Stomach (tissue), 9 donors: ENCODE results near the gene OR9A2. TPM values are rescaled to one million over a fixed set of nuclear protein-coding genes. Genes with fewer than 3 reads are reported as not detected.
A peak's percentile ranks its signal among the peaks of the same experiment; 100 is the strongest.

Experiments
- DNase-seq, 2 donors: peaks; one replicate each; pipeline versions ENCODE4 v3.0.0 to v3.0.0-alpha.2; 2013 to 2019
- H3K27ac ChIP-seq, 5 donors: fragments of 200-600 bp in 4 of 5; sonication (generic) in 4 of 5; one replicate each; pipeline ENCODE4 v1.5.1; 2013 to 2019; ENCODE audit warnings: mild to moderate bottlenecking in 1 of 5, moderate library complexity in 1 of 5
- H3K27me3 ChIP-seq, 3 donors: fragments of 200-600 bp; sonication (generic); one replicate each; pipeline ENCODE4 v1.5.1; 2017 to 2019; ENCODE audit warnings: mixed run types in 1 of 3
- H3K36me3 ChIP-seq, 4 donors: fragments of 200-600 bp; sonication (generic); 1 replicate in 3 of 4; 2 replicates in 1 of 4; pipeline ENCODE4 v1.5.1; 2016 to 2019
- H3K4me1 ChIP-seq, 4 donors: fragments of 200-600 bp; sonication (generic); one replicate each; pipeline ENCODE4 v1.5.1; 2016 to 2019
- H3K4me3 ChIP-seq, 4 donors: fragments of 200-600 bp; sonication (generic) in 3 of 4; one replicate each; pipeline ENCODE4 v1.5.1; 2016 to 2019; ENCODE audit warnings: mild to moderate bottlenecking in 1 of 4
- H3K9me3 ChIP-seq, 4 donors: fragments of 200-600 bp; sonication (generic); one replicate each; pipeline ENCODE4 v1.5.1; 2016 to 2019
- EP300 ChIP-seq: sonication (generic); formaldehyde crosslinking; IDR thresholded peaks from one replicate; pipeline ENCODE4 v1.6.1; 2017; ENCODE audit warnings: antibody characterized with exemption
- POLR2A ChIP-seq, 4 donors: fragments of 450-650 bp; IDR thresholded peaks; one replicate each; pipeline ENCODE4 v1.6.1; 2016; ENCODE audit warnings: antibody characterized with exemption in 4 of 4, control low read depth in 2 of 4, mild to moderate bottlenecking in 1 of 4, moderate library complexity in 1 of 4
- POLR2AphosphoS5 ChIP-seq, 3 donors: sonication (generic); formaldehyde crosslinking; IDR thresholded peaks; one replicate each; pipeline ENCODE4 v1.6.1; 2016; ENCODE audit warnings: antibody characterized with exemption in 3 of 3
- WGBS, 5 donors: extraction: QIAGEN DNeasy Blood & Tissue Kit in 3 of 5; methylation state at CpG; one replicate each; pipeline versions ENCODE4 v1.1.5 to v1.1.7; 2013 to 2018; 5-methylcytosine and 5-hydroxymethylcytosine counted together
- intact Hi-C: fragments of 100-400 bp; cut with DNase I; formaldehyde crosslinking; loops from one replicate; pipeline ENCODE4 v1.15.1; 2023; ENCODE audit warnings: low total_unique reads
- polyA plus RNA-seq, 3 donors: library from polyadenylated mRNA; stranded (reverse); fragments of 200-250 nt; gene quantifications; one replicate each; pipeline ENCODE4 v1.2.3, GENCODE V29; 2013
- total RNA-seq, 5 donors: library from RNA; depleted of rRNA; stranded (reverse); fragments of >200 nt; gene quantifications; one replicate each; pipeline versions ENCODE4 v1.1.0 to v1.2.3, GENCODE V29; 2014 to 2016
- TF ChIP-seq, protein P1 (sequence below), 7 experiments: fragments of 450-650 bp in 4 of 7; fragments of 200-600 bp in 3 of 7; sonication (generic) in 3 of 7; IDR thresholded peaks; one replicate each; pipeline ENCODE4 v1.5.1; 2016 to 2019; ENCODE audit warnings: antibody characterized with exemption in 7 of 7, control low read depth in 2 of 7, mild to moderate bottlenecking in 1 of 7
- donor health status: healthy with polysubstance abuse.
- donor health status: Bipolar disorder and iron deficiency.
- donor health status: healthy.

The OR9A2 gene
- total and polyA plus RNA-seq, 8 donors = not detected

DNA sequence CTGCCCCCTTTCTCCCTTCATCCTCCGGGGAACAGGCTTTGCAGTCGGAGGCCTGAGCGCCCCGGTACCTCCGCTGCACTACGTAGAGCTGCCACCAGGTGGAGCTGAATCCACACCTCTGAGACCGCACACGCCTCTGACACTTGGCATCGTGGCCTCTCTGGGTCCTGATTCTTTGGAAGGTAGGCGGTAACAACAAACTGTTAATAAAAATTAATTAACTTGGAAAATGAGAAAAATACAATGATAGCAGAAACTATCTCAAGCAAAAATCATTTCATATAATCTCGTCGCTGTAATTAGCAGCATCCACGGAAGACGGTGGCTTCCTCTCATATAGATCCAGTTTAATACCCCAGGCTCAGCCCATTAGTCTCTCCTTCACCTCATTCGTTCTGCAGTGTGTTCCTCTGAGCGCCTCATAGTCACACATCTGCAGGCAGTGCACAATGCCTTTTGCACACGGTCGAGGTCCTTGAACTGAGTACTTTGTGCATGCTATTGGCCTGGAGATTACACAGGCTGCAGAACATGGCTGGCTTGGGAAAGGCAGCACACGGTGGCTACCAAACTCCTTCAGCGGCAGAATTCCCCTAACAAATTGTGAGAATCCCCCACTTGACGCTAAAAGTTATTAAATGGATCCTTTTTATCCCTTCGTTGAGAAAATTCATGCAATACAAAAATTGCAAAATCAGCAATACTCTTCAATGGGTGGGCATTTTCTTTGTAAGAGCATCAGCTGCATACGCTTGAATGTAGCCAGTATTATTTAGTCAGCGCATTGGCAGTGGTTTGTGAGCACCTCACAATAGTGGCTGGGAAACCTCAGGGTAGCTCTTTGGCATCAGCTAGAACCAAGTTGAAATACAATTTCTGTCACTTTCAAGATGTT is 18.7 kb downstream of the OR9A2 start:
- peak; percentile 84 to 92 for DNase-seq

DNA sequence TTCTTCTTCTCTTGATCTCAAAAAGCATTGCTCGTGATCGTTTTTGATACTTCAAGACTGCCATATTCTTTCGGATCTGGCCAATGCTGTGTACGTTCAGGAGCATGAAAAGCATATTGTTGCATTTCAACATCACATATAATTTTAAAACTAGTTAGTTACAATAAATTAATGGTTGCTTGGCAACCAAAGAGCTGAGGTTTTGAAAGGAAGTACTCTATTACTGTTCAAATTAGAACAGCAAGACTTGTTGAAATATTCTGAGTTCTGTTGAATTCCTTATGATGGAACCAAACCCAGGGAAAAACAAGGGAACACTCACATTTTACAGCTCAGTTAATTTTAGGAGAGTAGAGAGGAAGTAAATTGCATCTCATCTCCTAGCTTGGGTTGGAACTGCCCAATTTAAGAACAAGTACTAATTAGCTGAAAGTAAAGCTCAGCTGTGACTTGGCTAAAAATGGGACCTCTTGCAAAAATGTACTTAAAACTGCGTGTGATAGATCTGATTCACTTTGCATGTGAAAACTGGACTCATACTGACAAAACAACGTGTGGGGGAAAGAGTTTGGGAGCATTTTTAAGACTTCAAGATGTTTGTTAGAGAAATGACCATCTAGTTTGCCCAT is 21.2 kb downstream of the OR9A2 start:
- peaks cover 0 to 12% (median 10%) of the 10 kb centered on the region in 4 donors for H3K4me1 ChIP-seq
- H3K36me3 ChIP-seq = no peaks in the 10 kb centered on the region
- TF ChIP-seq, protein P1, sequence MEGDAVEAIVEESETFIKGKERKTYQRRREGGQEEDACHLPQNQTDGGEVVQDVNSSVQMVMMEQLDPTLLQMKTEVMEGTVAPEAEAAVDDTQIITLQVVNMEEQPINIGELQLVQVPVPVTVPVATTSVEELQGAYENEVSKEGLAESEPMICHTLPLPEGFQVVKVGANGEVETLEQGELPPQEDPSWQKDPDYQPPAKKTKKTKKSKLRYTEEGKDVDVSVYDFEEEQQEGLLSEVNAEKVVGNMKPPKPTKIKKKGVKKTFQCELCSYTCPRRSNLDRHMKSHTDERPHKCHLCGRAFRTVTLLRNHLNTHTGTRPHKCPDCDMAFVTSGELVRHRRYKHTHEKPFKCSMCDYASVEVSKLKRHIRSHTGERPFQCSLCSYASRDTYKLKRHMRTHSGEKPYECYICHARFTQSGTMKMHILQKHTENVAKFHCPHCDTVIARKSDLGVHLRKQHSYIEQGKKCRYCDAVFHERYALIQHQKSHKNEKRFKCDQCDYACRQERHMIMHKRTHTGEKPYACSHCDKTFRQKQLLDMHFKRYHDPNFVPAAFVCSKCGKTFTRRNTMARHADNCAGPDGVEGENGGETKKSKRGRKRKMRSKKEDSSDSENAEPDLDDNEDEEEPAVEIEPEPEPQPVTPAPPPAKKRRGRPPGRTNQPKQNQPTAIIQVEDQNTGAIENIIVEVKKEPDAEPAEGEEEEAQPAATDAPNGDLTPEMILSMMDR (IDR thresholded peaks at IDR 0.05) = no peak
- no peak for TF ChIP-seq POLR2A (IDR thresholded peaks at IDR 0.05)
- TF ChIP-seq EP300 = no peak
- no peaks in the 10 kb centered on the region for H3K9me3 ChIP-seq
- WGBS, 5 donors = 70 to 76% (median 75%) methylated on average over 6 of the region's 6 CpGs
- peaks cover 0 to 12% (median 0%) of the 10 kb centered on the region in 3 donors for H3K27me3 ChIP-seq
- no peak for DNase-seq
- no peak overlapping the region for H3K27ac ChIP-seq
- intact Hi-C loops = loop anchor here (5.0 kb wide), 2 partner anchors 123 to 212 kb away; no protein-coding TSS in a partner anchor
- H3K4me3 ChIP-seq = no peak overlapping the region

More for the DNA sequence above, 18.7 kb downstream of the OR9A2 start:
- H3K27ac ChIP-seq = no peak overlapping the region
- peaks cover 0 to 6% (median 3%) of the 10 kb centered on the region in 4 donors for H3K4me1 ChIP-seq
- H3K36me3 ChIP-seq = no peaks in the 10 kb centered on the region
- peaks cover 0 to 12% (median 0%) of the 10 kb centered on the region in 3 donors for H3K27me3 ChIP-seq
- intact Hi-C loops = loop anchor here (5.0 kb wide), 2 partner anchors 126 to 209 kb away; no protein-coding TSS in a partner anchor
- 38 to 41% (median 40%) methylated on average over 24 of the region's 24 CpGs for WGBS, 5 donors
- no peaks in the 10 kb centered on the region for H3K9me3 ChIP-seq
- no peak overlapping the region for H3K4me3 ChIP-seq
- TF ChIP-seq, protein P1 (IDR thresholded peaks at IDR 0.05) = peak in 6 of 7 experiments; percentile 38 to 97 (median 94)
- TF ChIP-seq POLR2A (IDR thresholded peaks at IDR 0.05) (no peak), POLR2AphosphoS5 (IDR thresholded peaks at IDR 0.05) (peak in 1 of 3 donors; percentile 20)

DNA sequence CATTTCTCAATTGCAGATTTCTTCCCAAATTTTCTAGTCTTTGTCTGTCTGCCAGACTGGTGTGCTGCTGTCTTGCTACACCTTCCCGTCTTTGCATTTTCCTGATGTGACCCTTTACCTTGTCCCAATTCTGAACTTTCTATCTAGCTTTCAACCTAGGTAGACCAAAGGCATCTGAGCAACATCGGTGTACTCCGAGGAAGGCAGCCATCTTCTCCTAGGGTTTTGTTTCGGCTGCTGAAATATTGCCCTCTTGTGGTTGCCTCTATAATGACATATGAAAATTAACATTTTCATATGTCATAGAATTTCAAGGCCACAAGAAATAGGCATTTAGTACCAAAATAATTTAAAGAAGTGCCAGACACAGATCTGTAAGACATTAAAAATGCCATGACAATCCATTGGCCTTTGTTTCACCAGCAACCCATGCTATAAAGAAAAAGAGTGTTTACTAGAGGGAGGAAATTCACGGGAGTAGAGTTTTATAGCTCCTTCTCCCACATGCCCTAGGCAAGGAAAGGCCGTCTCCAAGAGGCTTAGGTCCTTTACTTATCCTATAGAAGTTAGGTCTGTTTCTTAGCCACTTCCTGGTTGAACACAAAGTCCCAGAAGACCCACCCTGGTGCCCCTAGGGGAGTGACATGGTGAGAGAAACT is 23.4 kb downstream of the OR9A2 start:
- Histone ChIP-seq H3K36me3 (no peaks in the 10 kb centered on the region), H3K27me3 (peaks cover 0 to 12% (median 0%) of the 10 kb centered on the region in 3 donors), H3K9me3 (no peaks in the 10 kb centered on the region), H3K4me1 (peaks cover 0 to 12% (median 10%) of the 10 kb centered on the region in 4 donors), H3K27ac (no peak overlapping the region), H3K4me3 (peak overlapping the region in 3 of 4 donors; percentile 26 to 40 (median 29))
- WGBS, 5 donors = 24 to 37% (median 31%) methylated on average over 6 of the region's 6 CpGs
- TF ChIP-seq EP300 (no peak), POLR2AphosphoS5 (IDR thresholded peaks at IDR 0.05) (no peak), POLR2A (IDR thresholded peaks at IDR 0.05) (no peak)
- TF ChIP-seq, protein P1 (IDR thresholded peaks at IDR 0.05) = peak in 5 of 7 experiments; percentile 39 to 75 (median 72)
- intact Hi-C loops = no loop called here
- DNase-seq = peak in 1 of 2 donors; percentile 75

DNA sequence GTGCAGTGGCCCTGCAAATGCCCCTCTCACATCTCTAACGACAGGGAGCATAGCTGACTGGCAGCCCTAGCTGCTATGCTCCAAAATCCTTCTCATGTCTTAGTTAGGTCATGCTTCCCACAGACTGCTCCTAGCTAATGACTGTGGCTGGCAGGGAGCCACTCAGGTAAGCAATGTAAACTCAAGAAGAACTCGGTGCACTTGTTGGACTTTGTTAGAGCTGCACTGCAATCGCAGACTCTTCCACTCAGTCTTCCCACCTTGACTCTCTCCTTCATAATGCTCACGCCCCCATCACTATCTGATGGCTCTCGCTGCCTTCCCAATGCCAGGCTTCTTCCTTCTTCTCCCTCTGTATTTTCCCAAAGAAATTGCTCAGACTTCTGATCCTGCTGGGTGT is 24.0 kb downstream of the OR9A2 start:
- 35 to 60% (median 50%) methylated on average over 5 of the region's 5 CpGs for WGBS, 5 donors
- intact Hi-C loops = no loop called here
- no peak overlapping the region for H3K27ac ChIP-seq
- H3K4me3 ChIP-seq = peak overlapping the region in 3 of 4 donors; percentile 26 to 40 (median 29)
- DNase-seq = peak; percentile 55 to 81
- H3K36me3 ChIP-seq = no peaks in the 10 kb centered on the region
- H3K4me1 ChIP-seq = peaks cover 0 to 12% (median 8%) of the 10 kb centered on the region in 4 donors
- H3K9me3 ChIP-seq = no peaks in the 10 kb centered on the region
- TF ChIP-seq, protein P1 (IDR thresholded peaks at IDR 0.05) = no peak
- no peak for TF ChIP-seq POLR2AphosphoS5 (IDR thresholded peaks at IDR 0.05)
- no peak for TF ChIP-seq POLR2A (IDR thresholded peaks at IDR 0.05)
- no peak for TF ChIP-seq EP300
- peaks cover 0 to 12% (median 0%) of the 10 kb centered on the region in 3 donors for H3K27me3 ChIP-seq
